Mononuclear cell (primary cell): ENCODE data around the gene RAB22A. TPM values are rescaled to one million over a fixed set of nuclear protein-coding genes. Genes with fewer than 3 reads are reported as not detected.
A peak's percentile ranks its signal among the peaks of the same experiment; 100 is the strongest.

ENCODE experiments used
- H3K27me3 ChIP-seq: 2 replicates; pipeline ENCODE4 v1.6.0; 2011; ENCODE audit warnings: low read length, control low read depth; ENCODE audit not compliant: insufficient read depth
- H3K4me1 ChIP-seq: 2 replicates; pipeline ENCODE4 v1.5.1; 2011; ENCODE audit warnings: mild to moderate bottlenecking, low read length, control low read depth; ENCODE audit not compliant: insufficient read depth
- H3K4me3 ChIP-seq: 2 replicates; pipeline ENCODE4 v1.5.1; 2011; ENCODE audit warnings: mild to moderate bottlenecking, low read length, moderate library complexity
- H3K9me3 ChIP-seq: 2 replicates; pipeline ENCODE4 v1.5.1; 2011; ENCODE audit warnings: low read depth, mild to moderate bottlenecking, control low read depth, low read length
- total RNA-seq: library from RNA; depleted of rRNA; stranded (reverse); fragments of >200 nt; gene quantifications from one replicate; pipeline ENCODE4 v1.2.3, GENCODE V29; 2012

The RAB22A gene
- total RNA-seq, 1 donor: 11.0 TPM

- H3K27me3 ChIP-seq: no peaks in the 10 kb centered on the region
- no peak overlapping the region for H3K4me3 ChIP-seq
- H3K4me1 ChIP-seq: no peaks in the 10 kb centered on the region
Measured at GRCh38 chr20:58293453-58293852, 16.1 kb upstream of the RAB22A start.

GRCh38 chr20:58294497-58295455, 14.7 kb upstream of the RAB22A start:
- no peak overlapping the region for H3K4me3 ChIP-seq
- H3K4me1 ChIP-seq: no peaks in the 10 kb centered on the region
- H3K27me3 ChIP-seq: no peaks in the 10 kb centered on the region
- H3K9me3 ChIP-seq: no peaks in the 10 kb centered on the region

More at GRCh38 chr20:58293453-58293852, 16.1 kb upstream of the RAB22A start:
- H3K9me3 ChIP-seq: no peaks in the 10 kb centered on the region

GRCh38 chr20:58296051-58296837, 13.3 kb upstream of the RAB22A start:
- no peaks in the 10 kb centered on the region for H3K4me1 ChIP-seq
- no peaks in the 10 kb centered on the region for H3K27me3 ChIP-seq
- no peak overlapping the region for H3K4me3 ChIP-seq
- H3K9me3 ChIP-seq: no peaks in the 10 kb centered on the region

GRCh38 chr20:58297394-58297793, 12.1 kb upstream of the RAB22A start:
- Histone ChIP-seq H3K27me3 (no peaks in the 10 kb centered on the region), H3K4me1 (no peaks in the 10 kb centered on the region), H3K9me3 (no peaks in the 10 kb centered on the region), H3K4me3 (no peak overlapping the region)

- Histone ChIP-seq H3K4me3 (no peak overlapping the region), H3K9me3 (no peaks in the 10 kb centered on the region), H3K4me1 (no peaks in the 10 kb centered on the region), H3K27me3 (no peaks in the 10 kb centered on the region)
Measured at GRCh38 chr20:58300321-58300720, 9.2 kb upstream of the RAB22A start.

- Histone ChIP-seq H3K4me1 (peaks cover 30% of the 10 kb centered on the region), H3K27me3 (no peaks in the 10 kb centered on the region), H3K9me3 (no peaks in the 10 kb centered on the region), H3K4me3 (no peak overlapping the region)
Measured at GRCh38 chr20:58303547-58303946, 6.0 kb upstream of the RAB22A start.

GRCh38 chr20:58305061-58305460, 4.5 kb upstream of the RAB22A start:
- Histone ChIP-seq H3K9me3 (no peaks in the 10 kb centered on the region), H3K4me3 (no peak overlapping the region), H3K4me1 (peaks cover 34% of the 10 kb centered on the region), H3K27me3 (no peaks in the 10 kb centered on the region)

GRCh38 chr20:58306421-58307261, 2.9 kb upstream of the RAB22A start:
- peaks cover 45% of the 10 kb centered on the region for H3K4me1 ChIP-seq
- no peaks in the 10 kb centered on the region for H3K27me3 ChIP-seq
- no peaks in the 10 kb centered on the region for H3K9me3 ChIP-seq
- H3K4me3 ChIP-seq: no peak overlapping the region

GRCh38 chr20:58307270-58307669, 2.2 kb upstream of the RAB22A start:
- Histone ChIP-seq H3K9me3 (no peaks in the 10 kb centered on the region), H3K27me3 (no peaks in the 10 kb centered on the region), H3K4me1 (peaks cover 50% of the 10 kb centered on the region), H3K4me3 (no peak overlapping the region)

- H3K4me1 ChIP-seq: peaks cover 57% of the 10 kb centered on the region
- peak overlapping the region; percentile 51 for H3K4me3 ChIP-seq
- H3K27me3 ChIP-seq: no peaks in the 10 kb centered on the region
- H3K9me3 ChIP-seq: no peaks in the 10 kb centered on the region
Measured at GRCh38 chr20:58308290-58308679, 1.2 kb upstream of the RAB22A start.

GRCh38 chr20:58308680-58309527, 611 bp upstream of the RAB22A start:
- Histone ChIP-seq H3K9me3 (no peaks in the 10 kb centered on the region), H3K4me1 (peaks cover 62% of the 10 kb centered on the region), H3K4me3 (peak overlapping the region; percentile 51), H3K27me3 (no peaks in the 10 kb centered on the region)

- peak overlapping the region; percentile 85 for H3K4me3 ChIP-seq
- no peaks in the 10 kb centered on the region for H3K9me3 ChIP-seq
- H3K4me1 ChIP-seq: peaks cover 66% of the 10 kb centered on the region
- H3K27me3 ChIP-seq: no peaks in the 10 kb centered on the region
Measured at GRCh38 chr20:58310291-58310782, 822 bp downstream of the RAB22A start.

- H3K4me3 ChIP-seq: no peak overlapping the region
- H3K4me1 ChIP-seq: peaks cover 43% of the 10 kb centered on the region
- no peaks in the 10 kb centered on the region for H3K27me3 ChIP-seq
- no peaks in the 10 kb centered on the region for H3K9me3 ChIP-seq
Measured at GRCh38 chr20:58312836-58313235, 3.3 kb downstream of the RAB22A start.

GRCh38 chr20:58313396-58313795, 3.9 kb downstream of the RAB22A start:
- H3K9me3 ChIP-seq: no peaks in the 10 kb centered on the region
- H3K4me3 ChIP-seq: no peak overlapping the region
- H3K4me1 ChIP-seq: peaks cover 37% of the 10 kb centered on the region
- H3K27me3 ChIP-seq: no peaks in the 10 kb centered on the region
